DND-41 (cell line): ENCODE data around the gene HSPH1.

Experiments
- ATAC-seq: fragments of 200-7000 bp; cut with Tn5 transposase; 3 replicates; pipeline ENCODE4 v1.9.1; 2021; ENCODE audit warnings: low read depth; ENCODE audit not compliant: insufficient read depth
- DNase-seq: peaks from one replicate; pipeline ENCODE4 v3.0.0-alpha.2; 2020
- H2AFZ ChIP-seq: 2 replicates; pipeline ENCODE4 v1.6.0; 2012; ENCODE audit warnings: low read depth, low read length
- H3K27ac ChIP-seq: 2 replicates; pipeline ENCODE4 v1.5.1; 2012; ENCODE audit warnings: low read length, inconsistent platforms
- H3K27me3 ChIP-seq: fragments of 200-600 bp; sonication (generic); 2 replicates; pipeline ENCODE4 v1.6.0; 2012; ENCODE audit warnings: low read length, mild to moderate bottlenecking, inconsistent platforms; ENCODE audit not compliant: insufficient read depth, poor library complexity
- H3K36me3 ChIP-seq: 2 replicates; pipeline ENCODE4 v1.5.1; 2012; ENCODE audit warnings: low read length, inconsistent platforms; ENCODE audit not compliant: insufficient read depth
- H3K4me1 ChIP-seq: 2 replicates; pipeline ENCODE4 v1.5.1; 2012; ENCODE audit warnings: mild to moderate bottlenecking, low read length; ENCODE audit not compliant: insufficient read depth
- H3K4me2 ChIP-seq: 2 replicates; pipeline ENCODE4 v1.6.0; 2012; ENCODE audit warnings: mild to moderate bottlenecking, moderate library complexity, low read length, inconsistent platforms; ENCODE audit not compliant: insufficient read depth
- H3K4me3 ChIP-seq, 2 experiments: fragments of 200-600 bp in 1 of 2; shearing (Covaris generic) in 1 of 2; 2 replicates each; pipeline ENCODE4 v1.5.1; 2012 to 2016; ENCODE audit warnings: inconsistent platforms in 2 of 2, low read length in 2 of 2, mild to moderate bottlenecking in 2 of 2, low read depth in 1 of 2, moderate library complexity in 1 of 2
- H3K79me2 ChIP-seq: 2 replicates; pipeline ENCODE4 v1.6.0; 2012; ENCODE audit warnings: low read length, inconsistent platforms; ENCODE audit not compliant: insufficient read depth
- H3K9ac ChIP-seq: 2 replicates; pipeline ENCODE4 v1.6.0; 2012; ENCODE audit warnings: low read depth, mild to moderate bottlenecking, inconsistent platforms, low read length, moderate library complexity
- H3K9me3 ChIP-seq: 2 replicates; pipeline ENCODE4 v1.5.1; 2012; ENCODE audit warnings: low read length, moderate library complexity, mild to moderate bottlenecking, inconsistent platforms; ENCODE audit not compliant: insufficient read depth, severe bottlenecking
- H4K20me1 ChIP-seq: 2 replicates; pipeline ENCODE4 v1.6.0; 2012; ENCODE audit warnings: low read length; ENCODE audit not compliant: insufficient read depth
- EZH2 ChIP-seq: IDR thresholded peaks from 3 replicates; pipeline ENCODE4 v1.6.1; 2012; ENCODE audit warnings: borderline replicate concordance, low read depth, mild to moderate bottlenecking, moderate library complexity, low read length, inconsistent platforms; ENCODE audit not compliant: severe bottlenecking
- TF ChIP-seq, protein P1 (sequence below): IDR thresholded peaks from 2 replicates; pipeline ENCODE4 v1.5.1; 2012; ENCODE audit warnings: borderline replicate concordance, low read length, moderate library complexity, mild to moderate bottlenecking; ENCODE audit not compliant: poor library complexity, severe bottlenecking; ENCODE audit errors: extremely low read depth

The HSPH1 gene

DNA sequence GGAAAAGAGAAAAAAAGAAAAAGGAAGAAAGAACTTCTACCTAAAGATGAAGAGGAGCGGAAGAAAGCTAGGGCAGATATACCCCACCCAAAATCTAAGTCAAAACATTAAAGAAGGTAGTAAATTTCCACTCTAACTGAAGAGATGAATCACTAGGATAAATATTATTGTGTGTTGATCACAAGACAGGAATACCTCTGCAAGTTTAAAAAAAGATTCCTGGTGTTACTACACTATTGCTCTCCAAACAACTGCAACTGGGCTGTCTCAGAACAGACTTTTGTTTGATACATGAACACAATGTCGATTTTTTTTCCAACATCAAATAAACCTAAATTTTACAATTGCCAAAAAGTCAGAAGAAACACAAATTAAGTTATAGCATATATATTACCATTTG is 6.8 kb downstream of the HSPH1 start:
- Histone ChIP-seq H3K36me3 (peaks cover 95% of the 10 kb centered on the region), H3K79me2 (peaks cover 91% of the 10 kb centered on the region), H3K4me3 (no peak overlapping the region), H3K9ac (no peak overlapping the region), H3K4me2 (no peak overlapping the region), H3K27ac (no peak overlapping the region), H3K27me3 (no peaks in the 10 kb centered on the region), H2AFZ (no peak overlapping the region), H4K20me1 (peaks cover 15% of the 10 kb centered on the region; the same call in 1 of the 2 replicates), H3K4me1 (peaks cover 28% of the 10 kb centered on the region), H3K9me3 (no peaks in the 10 kb centered on the region)
- no peak for ATAC-seq
- TF ChIP-seq, protein P1, sequence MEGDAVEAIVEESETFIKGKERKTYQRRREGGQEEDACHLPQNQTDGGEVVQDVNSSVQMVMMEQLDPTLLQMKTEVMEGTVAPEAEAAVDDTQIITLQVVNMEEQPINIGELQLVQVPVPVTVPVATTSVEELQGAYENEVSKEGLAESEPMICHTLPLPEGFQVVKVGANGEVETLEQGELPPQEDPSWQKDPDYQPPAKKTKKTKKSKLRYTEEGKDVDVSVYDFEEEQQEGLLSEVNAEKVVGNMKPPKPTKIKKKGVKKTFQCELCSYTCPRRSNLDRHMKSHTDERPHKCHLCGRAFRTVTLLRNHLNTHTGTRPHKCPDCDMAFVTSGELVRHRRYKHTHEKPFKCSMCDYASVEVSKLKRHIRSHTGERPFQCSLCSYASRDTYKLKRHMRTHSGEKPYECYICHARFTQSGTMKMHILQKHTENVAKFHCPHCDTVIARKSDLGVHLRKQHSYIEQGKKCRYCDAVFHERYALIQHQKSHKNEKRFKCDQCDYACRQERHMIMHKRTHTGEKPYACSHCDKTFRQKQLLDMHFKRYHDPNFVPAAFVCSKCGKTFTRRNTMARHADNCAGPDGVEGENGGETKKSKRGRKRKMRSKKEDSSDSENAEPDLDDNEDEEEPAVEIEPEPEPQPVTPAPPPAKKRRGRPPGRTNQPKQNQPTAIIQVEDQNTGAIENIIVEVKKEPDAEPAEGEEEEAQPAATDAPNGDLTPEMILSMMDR, result no peak
- no peak for TF ChIP-seq EZH2
- DNase-seq, result no peak

DNA sequence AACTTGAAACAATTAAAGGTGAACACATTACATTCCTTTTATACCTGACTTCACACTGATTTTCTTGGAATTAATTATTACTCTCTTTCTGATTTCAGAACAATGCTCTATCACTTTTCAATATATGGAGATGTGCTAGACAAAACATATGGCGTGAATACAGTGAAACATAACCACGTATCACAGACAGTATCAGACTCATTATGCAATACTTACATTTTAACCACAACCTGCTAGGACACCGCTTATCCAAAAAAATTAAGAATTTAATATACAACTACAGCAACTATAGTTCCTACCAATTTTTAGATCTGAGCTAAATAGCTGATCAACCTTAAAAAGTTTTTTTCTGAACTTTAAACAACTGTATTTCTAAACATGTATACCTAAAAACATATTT is 9.9 kb downstream of the HSPH1 start:
- Histone ChIP-seq H3K4me2 (no peak overlapping the region), H3K4me1 (no peaks in the 10 kb centered on the region), H3K36me3 (peaks cover 97% of the 10 kb centered on the region), H3K9me3 (no peaks in the 10 kb centered on the region), H3K79me2 (peaks cover 82% of the 10 kb centered on the region), H2AFZ (no peak overlapping the region), H3K27me3 (no peaks in the 10 kb centered on the region), H4K20me1 (peaks cover 4% of the 10 kb centered on the region; the same call in 1 of the 2 replicates), H3K9ac (no peak overlapping the region), H3K4me3 (no peak overlapping the region), H3K27ac (no peak overlapping the region)
- TF ChIP-seq, protein P1, result no peak
- TF ChIP-seq EZH2, result no peak
- DNase-seq (no peak), ATAC-seq (no peak)

DNA sequence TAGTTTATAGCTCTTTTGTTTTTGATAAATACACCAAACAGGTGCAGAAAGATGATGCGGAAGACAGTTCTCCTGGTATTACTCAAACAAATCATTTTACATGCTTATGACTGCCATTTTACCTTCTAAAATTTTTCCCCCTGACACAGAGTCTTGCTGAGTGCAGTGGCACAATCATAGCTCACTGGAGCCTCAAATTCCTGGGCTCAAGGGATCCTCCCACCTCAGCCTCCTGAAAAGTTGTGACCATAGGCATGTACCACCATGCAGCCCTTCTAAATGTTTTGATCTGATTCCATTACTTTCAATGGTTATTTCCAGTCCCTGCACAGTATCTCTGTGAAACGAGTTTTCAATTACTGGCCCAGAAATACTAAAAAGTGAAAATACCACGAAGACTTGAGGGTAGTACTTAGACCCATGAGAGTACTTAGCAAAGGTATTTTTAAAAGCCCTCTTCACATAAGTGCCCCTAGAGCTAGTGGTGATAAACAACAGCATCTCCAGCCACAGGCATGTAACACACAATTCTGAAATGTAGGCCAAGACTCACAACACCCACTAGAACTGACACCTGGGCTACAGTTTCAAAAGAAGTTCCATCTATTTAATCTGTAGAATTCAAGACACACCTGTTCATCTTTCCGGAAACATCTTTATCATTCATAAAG is 11.3 kb downstream of the HSPH1 start:
- no peaks in the 10 kb centered on the region for H3K4me1 ChIP-seq
- TF ChIP-seq, protein P1, result no peak
- TF ChIP-seq EZH2, result no peak
- no peak overlapping the region for H3K4me3 ChIP-seq
- no peak overlapping the region for H3K27ac ChIP-seq
- no peaks in the 10 kb centered on the region for H3K27me3 ChIP-seq
- no peak for ATAC-seq
- H3K9me3 ChIP-seq, result no peaks in the 10 kb centered on the region
- peaks cover 81% of the 10 kb centered on the region for H3K79me2 ChIP-seq
- no peak for DNase-seq
- H2AFZ ChIP-seq, result no peak overlapping the region
- H4K20me1 ChIP-seq, result peaks cover 4% of the 10 kb centered on the region; the same call in 1 of the 2 replicates
- no peak overlapping the region for H3K4me2 ChIP-seq
- no peak overlapping the region for H3K9ac ChIP-seq
- peaks cover 100% of the 10 kb centered on the region for H3K36me3 ChIP-seq
